Fibroblast of skin of right quadriceps (primary cell): ENCODE measurements around the gene RAB39A.
"Not testable (repeated sequence)": the region's sequence is repeated elsewhere in the genome, so short reads cannot be mapped to it uniquely, and the experiment has no call there.

Source experiments
- DNase-seq: peaks from one replicate; pipeline ENCODE4 v3.0.0-alpha.2; 2013

RAB39A gene

DNA sequence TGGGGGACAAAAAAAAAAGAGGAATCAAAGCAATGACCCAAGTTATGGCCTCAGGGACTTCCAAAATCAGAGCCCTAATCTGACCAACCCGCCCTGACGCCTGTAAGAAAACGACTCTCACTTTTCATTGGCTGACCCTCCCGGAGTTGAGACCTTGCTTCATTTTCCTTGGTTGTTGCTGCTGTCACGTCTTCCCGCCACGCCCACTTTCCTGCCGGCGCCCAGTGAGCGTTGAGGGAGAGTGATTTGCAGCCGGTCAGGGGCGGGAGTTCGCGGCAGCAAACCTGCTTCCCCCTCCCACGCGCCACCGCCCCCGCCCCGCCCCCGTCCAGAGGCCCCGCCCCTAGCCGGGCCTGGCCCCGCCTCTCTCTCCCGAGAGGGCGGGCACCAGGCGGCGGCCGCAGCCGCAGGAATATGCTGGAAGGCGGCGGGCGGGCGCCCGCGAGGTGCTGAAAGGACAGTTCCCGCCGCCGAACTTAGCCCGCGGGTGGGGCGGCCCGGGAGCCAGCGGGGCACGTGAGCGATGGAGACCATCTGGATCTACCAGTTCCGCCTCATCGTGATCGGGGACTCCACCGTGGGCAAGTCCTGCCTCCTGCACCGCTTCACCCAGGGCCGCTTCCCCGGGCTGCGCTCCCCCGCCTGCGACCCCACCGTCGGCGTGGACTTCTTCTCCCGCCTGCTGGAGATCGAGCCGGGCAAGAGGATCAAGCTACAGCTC lies at the start of gene RAB39A:
Gene RAB39A, plus strand, starts transcription at position 403 of the 721 bp plus-strand sequence. Its CDS starts 121 bp downstream, at position 524.
- peak; percentile 90 for DNase-seq

DNA sequence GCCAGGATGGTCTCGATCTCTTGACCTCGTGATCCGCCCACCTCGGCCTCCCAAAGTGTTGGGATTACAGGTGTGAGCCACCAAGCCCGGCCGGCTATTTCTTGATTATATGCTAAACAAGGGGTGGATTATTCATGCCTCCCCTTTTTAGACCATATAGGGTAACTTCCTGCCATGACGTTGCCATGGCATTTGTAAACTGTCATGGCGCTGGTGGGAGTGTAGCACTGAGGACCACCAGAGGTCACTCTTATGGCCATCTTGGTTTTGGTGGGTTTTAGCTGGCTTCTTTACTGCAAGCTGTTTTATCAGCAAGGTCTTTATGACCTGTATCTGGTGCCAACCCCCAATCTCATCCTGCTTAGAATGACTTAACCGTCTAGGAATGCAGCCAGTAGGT lies 46.8 kb upstream of the RAB39A start:
- not testable (repeated sequence) for DNase-seq

GRCh38 chr11:107882095-107882820 lies 46.0 kb upstream of the RAB39A start:
- no peak for DNase-seq

- peak; percentile 52 for DNase-seq
These were observed 30.0 kb upstream of the RAB39A start for GRCh38 chr11:107898270-107898669.

DNA sequence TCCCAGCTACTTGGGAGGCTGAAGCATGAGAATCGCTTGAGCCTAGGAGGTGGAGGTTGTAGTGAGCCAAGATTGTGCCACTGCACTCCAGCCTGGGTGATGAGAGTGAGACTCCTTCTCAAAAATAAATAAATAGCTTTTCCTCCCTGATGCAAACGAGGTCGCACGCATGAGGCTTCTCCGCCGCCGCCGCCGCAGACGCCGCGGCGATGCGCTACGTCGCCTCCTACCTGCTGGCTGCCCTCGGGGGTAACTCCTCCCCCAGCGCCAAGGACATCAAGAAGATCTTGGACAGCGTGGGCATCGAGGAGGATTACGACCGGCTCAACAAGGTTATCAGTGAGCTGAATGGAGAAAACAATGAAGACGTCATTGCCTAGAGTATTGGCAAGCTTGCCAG lies 20.0 kb upstream of the RAB39A start:
- DNase-seq: no peak

DNA sequence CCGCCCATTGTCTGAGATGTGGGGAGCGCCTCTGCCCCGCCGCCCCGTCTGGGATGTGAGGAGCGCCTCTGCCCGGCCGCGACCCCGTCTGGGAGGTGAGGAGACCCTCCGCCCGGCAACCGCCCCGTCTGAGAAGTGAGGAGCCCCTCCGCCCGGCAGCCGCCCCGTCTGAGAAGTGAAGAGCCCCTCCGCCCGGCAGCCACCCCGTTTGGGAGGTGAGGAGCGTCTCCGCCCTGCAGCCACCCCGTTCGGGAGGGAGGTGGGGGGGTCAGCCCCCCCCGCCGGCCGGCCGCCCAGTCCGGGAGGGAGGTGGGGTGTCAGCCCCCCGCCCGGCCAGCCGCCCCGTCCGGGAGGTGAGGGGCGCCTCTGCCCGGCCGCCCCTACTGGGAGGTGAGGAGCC lies 15.8 kb upstream of the RAB39A start:
- not testable (repeated sequence) for DNase-seq

GRCh38 chr11:107915229-107915628 lies 13.0 kb upstream of the RAB39A start:
- no peak for DNase-seq

- peak; percentile 10 for DNase-seq
These were observed 11.5 kb upstream of the RAB39A start for GRCh38 chr11:107916671-107917241.

DNA sequence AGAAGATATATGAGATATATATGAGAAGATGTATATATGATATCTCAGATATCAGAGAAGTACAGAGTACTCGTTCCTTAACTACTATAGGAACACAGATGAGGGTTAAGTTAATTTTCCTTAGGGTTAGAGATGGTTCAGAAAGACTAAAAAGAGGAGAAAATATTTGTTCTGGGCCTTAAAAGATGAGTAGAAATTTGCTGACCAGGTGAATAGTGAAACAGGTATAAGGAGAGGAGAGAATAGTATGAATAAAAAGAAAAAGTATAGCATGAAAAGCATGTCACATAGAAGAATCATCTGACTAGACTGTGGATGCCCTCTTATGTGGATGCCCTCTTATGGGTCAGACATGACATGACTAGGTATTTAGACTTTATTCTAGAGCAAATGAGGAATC lies 6.3 kb upstream of the RAB39A start:
- no peak for DNase-seq

- DNase-seq: not testable (repeated sequence)
These were observed 4.7 kb upstream of the RAB39A start for GRCh38 chr11:107923519-107923918.

GRCh38 chr11:107924306-107924705 lies 3.9 kb upstream of the RAB39A start:
- DNase-seq: no peak

DNA sequence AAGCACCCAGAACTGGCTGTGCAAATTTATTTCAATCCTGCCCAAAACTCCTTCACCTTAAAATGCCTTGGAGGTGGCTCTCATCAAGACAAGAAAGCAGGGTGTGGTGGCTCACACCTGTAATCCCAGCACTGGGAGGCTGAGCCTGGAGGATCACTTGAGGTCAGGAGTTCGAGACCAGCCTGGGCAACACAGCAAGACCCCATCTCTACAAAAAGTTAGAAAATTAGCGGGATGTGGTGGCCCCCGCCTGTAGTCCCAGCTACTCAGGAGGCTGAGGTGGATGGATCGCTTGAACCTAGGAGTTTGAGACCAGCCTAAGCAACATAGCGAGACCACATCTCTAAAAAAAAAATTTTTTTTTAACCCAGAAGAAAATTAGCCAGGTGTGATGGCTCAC lies 689 bp upstream of the RAB39A start:
- no peak for DNase-seq

GRCh38 chr11:107928767-107929507 lies 689 bp downstream of the RAB39A start:
- DNase-seq: no peak

DNA sequence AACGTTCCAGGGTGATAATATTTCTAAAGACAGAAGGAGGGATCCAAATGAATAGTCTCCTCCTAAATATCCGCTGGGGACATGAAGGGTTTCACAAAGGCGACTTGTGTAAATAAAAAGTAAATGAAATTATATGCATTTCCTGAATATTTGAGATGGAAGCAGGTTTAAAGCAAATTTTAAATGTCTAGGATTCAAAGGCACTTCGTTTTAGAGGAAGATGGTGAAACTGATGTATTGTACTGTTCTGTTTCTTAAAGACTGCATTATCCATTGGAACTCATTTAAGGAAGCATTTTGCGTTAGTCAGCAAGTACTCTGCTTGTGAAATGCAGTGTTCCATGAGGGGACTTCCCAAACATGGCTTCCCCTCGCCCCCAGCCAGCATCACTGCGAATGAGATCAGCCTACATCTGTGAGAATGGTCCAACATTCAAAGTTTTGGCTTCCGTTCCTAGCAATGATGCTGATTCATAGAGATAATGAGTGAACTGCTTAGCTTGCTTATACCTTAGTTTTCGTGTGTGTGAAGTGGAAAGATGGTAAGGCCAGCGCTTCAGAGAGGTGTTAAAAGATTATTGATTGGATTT lies 1.5 kb downstream of the RAB39A start:
- no peak for DNase-seq

DNA sequence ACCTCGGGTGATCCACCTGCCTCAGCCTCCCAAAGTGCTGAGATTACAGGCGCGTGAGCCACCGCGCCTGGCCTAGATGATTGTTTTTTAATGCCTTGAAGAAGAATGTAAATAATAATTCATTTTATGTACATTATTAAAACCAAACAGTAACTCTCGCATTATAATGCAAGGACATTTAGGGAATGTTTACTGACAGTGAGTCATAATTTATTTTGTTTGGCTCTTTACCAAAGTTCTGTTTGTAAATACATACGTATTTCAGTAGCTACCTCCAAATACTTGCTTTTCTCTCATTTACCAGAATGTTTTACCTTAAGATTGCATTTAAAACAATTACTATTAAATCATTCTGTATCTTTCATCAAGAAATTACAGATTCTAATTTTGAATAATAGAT lies 3.0 kb downstream of the RAB39A start:
- DNase-seq: no peak

GRCh38 chr11:107947904-107948303 lies 19.7 kb downstream of the RAB39A start:
- no peak for DNase-seq

DNA sequence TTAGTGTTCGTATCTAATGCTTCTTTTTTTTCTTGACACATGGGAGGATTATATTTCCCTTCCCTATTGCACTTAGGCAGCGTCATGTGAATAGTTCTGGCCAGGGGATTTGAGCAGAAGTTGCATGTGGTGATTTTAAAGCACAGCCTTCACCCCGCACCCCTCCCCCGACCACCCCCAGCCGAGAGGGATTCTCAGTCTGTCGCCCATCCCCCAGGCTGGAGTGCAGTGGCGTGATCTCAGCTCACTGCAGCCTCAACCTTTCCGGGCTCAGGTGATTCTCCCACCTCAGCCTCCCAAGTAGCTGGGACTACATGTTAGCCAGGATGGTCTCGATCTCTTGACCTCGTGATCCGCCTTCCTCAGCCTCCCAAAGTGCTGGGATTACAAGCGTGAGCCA lies 20.1 kb downstream of the RAB39A start:
- not testable (repeated sequence) for DNase-seq

- no peak for DNase-seq
These were observed 22.9 kb downstream of the RAB39A start for GRCh38 chr11:107951155-107951554.

- DNase-seq: no peak
These were observed 25.2 kb downstream of the RAB39A start for GRCh38 chr11:107953446-107953845.

DNA sequence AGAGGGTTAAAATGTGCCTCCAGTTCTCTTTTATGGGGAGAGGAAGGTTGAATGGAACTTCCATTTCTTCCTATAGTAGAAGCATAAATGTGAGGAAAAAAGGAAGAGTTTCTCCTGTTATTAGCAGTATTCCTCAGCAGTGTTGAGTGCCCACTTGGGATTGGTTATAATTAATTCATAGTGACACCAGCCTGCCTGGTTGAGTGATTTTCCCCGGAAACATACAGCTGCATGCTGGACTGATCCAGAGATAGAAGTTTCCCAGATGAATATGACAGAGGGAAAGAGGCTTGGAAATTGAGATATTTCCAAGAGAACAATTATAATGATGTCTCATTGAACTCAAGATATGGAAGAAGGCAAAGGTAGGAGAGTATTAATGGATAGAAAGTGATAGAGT lies 28.3 kb downstream of the RAB39A start:
- DNase-seq: no peak

GRCh38 chr11:107957109-107957588 lies 28.9 kb downstream of the RAB39A start:
- DNase-seq: peak; percentile 52

DNA sequence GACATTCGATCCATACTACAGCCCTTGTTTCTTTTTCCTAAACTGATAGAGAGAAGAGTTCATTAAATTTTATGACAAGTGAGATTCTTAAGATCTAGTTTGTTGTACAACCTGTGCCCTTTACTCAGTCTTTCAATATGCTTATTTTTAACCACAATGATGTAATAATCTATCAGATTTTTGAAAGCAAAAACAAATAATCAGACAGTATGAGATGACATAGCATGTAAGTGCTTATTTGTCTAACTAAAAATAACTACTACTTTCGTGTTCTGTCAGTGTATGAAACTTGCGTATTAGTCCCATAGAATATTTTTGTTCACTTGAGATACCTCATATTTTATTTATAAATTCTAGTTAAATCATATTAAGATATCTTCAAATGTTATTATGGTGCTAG lies 33.2 kb downstream of the RAB39A start:
- DNase-seq: no peak

DNA sequence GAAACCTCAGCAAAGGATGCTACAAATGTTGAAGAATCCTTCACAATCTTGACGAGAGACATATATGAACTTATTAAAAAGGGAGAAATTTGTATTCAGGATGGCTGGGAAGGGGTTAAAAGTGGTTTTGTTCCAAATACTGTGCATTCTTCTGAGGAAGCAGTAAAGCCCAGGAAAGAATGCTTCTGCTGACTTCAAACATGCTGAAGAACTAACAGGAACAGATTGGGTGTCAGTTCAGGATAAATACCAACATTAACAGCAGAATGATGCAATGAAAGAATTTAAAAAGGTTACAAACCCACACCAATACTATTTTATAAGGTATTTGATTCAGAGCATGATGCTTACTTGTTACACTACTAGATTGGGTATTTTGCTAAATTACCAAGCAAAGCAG lies 33.9 kb downstream of the RAB39A start:
- peak; percentile 13 for DNase-seq
